Activated CD4-positive, alpha-beta T cell treated with anti-CD3 and anti-CD28 coated beads for 4 hours (primary cell): Measurements from ENCODE around the gene PRSS2.
"Not testable (repeated sequence)": the region's sequence is repeated elsewhere in the genome, so short reads cannot be mapped to it uniquely, and the experiment has no call there.

ENCODE experiments used
- DNase-seq, 2 donors: peaks; one replicate each; pipeline ENCODE4 v3.0.0-alpha.2; 2020

Gene PRSS2

DNA sequence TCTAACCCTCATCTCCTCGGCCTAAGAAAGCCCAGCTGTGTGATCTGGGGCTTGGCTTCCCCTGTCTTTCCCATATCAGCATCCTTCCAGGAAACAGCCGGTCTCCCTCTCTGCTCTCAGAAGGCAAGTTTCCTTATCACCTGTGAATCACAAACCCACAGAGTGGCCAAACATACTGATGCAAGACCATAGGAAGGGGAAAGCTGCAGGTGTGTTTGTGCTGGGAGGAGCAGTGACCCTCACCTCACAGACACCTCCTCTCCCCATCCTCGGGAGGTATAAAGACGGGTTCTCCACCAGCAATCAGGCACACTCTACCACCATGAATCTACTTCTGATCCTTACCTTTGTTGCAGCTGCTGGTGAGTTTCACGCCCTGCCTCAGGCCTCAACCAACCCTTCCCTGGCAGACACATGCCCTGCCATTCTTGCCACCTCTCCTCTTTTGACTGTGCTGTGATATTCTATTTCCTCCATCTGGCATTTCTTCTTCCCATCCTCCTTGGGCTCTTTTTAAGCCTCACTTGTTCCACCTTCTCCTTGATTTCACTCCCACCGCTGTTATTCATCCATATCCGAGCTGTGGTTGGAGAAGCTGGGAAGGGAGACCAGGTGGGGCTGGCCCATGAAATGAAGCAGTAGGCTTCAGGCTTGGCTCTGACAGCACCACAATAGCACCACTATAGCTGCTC is at the start of gene PRSS2:
TSS of gene PRSS2 (plus strand) at position 310 of the 692 bp plus-strand sequence. CDS start at position 323, 13 bp downstream.
- no peak for DNase-seq

DNA sequence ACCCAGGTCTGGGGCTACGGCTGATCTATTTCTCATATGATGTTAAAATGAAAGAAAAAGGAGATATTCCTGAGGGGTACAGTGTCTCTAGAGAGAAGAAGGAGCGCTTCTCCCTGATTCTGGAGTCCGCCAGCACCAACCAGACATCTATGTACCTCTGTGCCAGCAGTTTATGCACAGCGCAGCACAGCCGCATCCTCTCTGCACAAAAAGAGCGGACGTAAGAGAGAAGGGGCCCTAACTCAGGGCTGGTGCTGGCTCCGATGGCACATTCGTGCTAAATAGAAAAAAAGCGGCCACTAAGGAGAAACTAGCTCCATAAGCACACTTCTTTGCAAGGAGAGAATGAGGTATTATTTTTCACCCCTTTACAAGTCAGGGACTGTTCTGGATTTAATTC is 49.8 kb upstream of the PRSS2 start:
- DNase-seq, result no peak

DNA sequence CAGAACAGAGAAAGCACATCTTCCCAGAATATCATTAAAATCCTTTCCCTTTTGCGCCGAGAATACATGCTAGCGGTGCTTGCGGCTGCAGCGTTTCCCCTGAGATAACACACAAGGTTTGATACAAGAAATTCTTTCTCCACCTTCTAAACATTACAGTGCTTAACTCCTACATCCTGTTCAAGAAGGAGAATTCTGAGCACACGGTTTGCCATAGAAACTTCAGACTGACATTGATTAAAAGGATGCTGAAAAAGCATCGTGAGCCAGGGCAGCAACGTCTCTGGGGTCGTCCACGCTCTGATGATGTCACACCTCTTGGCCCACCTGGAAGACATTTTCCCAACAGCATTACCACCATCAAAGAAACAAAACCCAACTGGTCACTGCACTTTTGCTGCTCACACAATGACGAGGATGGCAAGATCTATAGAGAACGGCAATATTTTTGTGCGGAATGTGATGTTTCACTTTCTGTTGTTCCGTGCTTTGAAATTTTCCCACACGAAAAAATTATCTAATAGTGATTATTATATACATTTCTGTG is 48.4 kb upstream of the PRSS2 start:
- DNase-seq, result no peak

DNA sequence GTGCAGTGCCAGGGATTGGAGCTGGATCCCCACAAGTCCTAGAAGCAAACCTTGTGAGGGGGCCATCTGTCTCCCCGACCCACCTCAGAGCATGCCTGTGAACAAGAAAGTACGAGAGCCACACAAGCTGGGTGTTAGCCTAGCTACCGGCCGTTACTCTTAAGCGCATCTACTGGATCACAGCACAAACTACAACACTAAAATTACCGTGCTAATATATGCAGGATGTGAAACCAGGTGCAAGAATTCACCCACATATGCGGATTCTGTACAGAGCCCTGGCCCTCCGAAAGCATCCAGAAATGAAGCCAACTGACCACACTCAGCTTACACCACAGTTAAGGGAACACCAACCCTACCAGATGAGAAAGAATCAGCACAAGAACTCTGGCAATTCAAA is 37.5 kb upstream of the PRSS2 start:
- DNase-seq, result no peak

DNA sequence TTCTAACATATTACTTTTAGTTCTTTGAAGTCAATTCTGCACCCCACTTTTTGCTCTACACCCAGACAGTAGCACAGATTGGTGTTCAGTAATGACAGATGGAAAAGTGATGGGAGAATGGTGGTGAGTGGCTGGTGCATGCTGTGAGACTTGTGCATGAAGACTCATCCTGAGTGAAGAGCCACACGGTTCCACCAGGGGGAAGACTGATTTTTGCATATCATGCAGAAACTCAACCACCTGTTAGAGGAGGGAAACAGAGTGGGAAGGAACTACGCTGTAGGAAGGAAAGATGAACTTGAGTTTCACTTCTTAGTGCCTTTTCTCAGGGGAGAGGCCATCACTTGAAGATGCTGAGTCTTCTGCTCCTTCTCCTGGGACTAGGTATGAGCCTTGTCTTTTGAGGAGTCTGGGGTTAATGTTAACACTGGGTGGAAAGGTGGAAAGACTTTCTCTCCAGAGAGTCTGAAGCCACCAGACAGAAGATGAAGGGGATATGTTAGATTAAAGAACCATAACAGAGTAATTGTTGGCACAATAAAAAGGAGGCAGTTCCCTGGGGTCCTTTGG is 30.8 kb upstream of the PRSS2 start:
- no peak for DNase-seq

DNA sequence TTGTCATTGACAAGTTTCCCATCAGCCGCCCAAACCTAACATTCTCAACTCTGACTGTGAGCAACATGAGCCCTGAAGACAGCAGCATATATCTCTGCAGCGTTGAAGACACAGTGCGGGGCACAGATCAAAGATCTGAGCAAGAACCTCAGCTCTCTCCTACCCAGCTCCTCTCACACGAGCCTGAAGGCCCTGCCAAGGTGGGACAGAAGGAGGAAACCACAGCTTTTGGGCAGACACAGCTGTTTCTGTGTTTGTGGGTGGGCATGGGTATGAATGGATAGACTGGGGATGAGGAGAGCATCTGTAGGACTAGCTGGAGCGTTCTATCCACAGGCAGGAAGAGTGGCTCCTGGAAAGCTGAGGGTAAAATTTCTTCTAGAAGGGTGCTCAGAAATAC is 30.0 kb upstream of the PRSS2 start:
- no peak for DNase-seq

DNA sequence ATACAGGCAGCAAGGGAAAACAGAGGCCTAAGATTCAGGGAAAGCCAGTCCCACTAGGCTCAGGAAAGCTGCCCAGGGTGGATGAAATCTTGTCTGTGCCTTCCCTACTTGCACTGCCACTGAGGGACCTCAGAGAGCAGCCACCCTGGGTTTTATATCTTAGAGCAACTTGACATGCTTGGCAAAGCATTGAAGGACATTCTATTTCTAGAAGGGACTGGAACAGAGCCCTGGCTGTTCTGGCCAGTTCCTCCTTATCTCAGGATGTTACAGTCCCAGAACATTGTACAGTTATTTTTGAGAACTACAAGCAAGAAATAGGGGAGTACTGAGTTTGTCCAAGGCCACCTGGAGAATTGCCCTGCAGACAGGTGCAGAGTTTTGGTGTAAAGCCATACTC is 28.8 kb upstream of the PRSS2 start:
- not testable (repeated sequence) for DNase-seq

DNA sequence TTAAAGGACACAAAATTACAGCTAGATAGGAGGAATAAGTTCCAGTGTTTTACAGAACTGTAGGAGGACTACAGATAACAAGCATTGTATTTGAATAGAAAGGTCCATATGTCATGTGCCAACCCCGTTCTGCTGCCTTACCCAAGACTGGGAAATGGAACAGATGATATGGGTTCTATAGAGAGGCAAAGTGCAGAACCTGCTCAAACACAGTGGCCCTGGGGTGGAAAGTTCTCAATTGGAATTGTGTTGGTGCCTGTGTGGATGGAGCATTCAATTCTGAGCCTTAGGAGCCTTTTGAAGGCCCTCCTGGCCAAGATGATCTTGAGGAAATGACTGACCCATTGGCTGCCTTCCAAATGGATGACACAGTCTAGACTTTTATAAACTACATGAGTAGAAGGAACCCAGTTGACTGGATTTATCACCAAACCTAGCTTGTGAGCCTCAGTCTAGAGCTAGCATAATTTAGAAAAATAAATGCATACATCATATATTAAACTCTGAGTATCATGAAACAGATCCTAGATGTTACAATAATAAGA is 25.6 kb upstream of the PRSS2 start:
- no peak for DNase-seq

DNA sequence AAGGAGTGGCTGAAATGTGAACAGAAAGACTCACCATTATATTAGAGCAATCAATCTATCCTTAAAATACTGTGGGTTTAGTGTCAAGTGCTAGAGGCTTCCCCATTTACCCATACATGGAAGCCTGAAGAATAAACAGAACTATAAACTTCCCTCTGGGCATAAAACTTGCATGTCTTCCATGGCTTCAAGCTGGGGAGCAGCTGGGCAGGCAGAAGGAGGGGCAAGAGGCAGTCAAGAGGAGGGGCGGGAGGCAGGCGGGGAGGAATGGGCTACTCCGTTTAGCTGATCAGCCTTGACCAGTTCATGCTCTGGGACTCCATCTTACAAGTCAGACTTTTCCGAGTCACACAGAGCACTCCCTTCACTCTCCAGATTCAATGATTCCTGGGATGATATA is 25.0 kb upstream of the PRSS2 start:
- DNase-seq, result no peak

DNA sequence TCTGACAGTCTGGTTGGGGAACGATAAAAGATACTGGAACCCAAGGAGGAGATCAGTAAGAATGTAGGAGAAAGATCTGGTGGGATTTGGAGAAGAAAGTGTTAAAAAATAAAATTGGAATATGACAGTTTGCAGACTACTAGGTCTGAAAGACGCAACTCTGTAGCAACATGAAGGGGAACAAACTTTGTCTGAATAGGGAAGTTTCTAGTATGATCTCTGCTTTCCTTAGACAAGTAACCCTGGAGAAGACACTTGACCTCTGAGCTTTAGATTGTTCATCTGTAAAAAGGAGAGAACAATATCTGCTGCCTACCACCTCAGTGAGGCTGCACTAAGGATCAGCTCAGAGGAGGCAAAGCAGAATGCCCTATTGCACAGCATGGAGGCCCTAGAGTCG is 24.5 kb upstream of the PRSS2 start:
- no peak for DNase-seq

DNA sequence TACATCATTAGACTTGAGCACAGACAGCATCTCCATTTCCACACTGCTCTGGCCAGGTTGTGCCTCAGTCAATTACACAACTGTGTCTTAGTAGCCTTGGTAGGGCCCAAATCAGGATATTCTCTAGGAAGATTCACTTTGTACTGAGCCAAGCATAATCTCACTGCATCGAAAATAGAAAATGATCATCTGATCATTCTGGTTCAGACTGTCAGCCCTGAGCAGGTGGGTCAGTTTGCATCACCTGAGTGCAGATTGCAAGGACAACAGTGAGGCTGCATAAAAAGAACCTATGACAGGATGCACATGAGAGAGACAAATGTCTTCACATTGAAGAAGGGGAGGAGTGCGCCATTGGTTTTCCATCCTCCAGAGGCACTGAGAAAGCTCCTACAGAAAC is 22.4 kb upstream of the PRSS2 start:
- not testable (repeated sequence) for DNase-seq

DNA sequence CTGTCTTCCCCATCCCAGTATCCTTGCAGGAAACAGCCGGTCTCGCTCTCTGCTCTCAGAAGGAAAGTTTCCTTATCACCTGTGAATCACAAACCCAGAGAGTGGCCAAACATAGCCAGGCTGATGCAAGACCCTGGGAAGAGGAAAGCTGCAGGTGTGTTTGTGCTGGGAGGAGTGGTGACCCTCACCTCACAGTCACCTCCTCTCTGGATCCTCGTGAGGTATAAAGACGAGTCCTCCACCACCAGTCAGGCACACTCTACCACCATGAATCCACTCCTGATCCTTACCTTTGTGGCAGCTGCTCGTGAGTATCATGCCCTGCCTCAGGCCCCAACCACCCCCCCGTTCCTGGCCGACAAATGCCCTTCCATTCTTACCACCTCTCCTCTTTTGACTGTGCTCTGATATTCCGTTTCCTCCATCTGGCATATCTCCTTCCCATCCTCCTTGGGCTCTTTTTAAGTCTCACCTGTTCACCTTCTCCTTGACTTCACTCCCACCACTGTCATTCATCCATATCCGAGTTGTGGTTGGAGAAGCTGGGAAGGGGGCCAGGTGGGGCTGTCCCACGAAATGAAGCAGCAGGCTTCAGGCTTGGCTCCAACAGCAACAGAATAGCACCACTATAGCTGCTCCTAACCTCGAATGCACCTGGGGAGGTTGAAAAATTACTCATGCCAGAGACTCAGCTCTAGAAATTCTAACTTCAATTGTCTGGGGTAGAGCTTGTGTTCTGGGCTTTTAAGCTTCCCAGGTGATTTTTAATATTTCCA is 21.4 kb upstream of the PRSS2 start, which contains the start of gene PRSS1:
TSS of gene PRSS1 (plus strand) at position 255 of the 776 bp plus-strand sequence. CDS start at position 268, 13 bp downstream.
- DNase-seq, result no peak

DNA sequence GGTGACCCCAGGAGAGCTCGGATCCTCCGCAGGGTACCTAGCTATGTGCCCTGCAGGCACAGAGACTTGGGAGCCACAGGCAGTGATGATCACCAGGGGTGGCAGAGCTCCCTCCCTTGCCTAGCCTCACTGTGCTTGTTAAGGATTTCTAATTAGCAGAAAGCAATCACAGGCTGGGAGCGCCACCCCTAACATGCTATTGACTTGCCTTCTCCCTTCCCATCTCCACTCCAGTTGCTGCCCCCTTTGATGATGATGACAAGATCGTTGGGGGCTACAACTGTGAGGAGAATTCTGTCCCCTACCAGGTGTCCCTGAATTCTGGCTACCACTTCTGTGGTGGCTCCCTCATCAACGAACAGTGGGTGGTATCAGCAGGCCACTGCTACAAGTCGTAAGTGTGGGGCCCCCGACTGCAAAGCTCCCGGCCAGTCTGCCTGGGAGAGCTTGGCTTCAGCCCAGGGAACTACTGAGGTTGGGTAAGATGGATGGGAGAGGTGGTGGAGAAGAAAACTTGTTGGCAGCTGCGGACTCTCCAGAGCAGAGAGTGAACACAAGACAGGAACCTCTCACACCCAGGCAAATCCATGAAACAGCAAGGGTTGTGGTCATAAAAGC is 20.3 kb upstream of the PRSS2 start:
- DNase-seq, result no peak

DNA sequence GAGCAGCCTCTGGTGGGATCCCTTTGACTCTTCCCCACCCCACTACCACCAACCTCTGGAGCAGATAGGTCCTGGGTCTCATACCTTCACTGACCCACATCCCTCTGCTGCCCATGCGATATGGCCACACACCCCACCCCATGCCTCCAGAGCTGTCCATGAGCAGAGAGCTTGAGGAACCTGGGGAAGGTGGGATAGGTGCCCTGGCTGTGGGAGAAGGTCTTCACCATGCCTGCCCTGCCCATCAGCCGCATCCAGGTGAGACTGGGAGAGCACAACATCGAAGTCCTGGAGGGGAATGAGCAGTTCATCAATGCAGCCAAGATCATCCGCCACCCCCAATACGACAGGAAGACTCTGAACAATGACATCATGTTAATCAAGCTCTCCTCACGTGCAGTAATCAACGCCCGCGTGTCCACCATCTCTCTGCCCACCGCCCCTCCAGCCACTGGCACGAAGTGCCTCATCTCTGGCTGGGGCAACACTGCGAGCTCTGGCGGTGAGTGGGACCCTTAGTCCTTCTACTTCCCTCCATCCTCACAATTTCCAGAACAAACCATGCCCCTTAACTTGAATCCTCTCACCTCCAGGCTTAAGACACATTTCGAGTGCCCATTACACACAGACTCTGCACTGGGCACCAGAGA is 19.1 kb upstream of the PRSS2 start:
- DNase-seq, result not testable (repeated sequence)

DNA sequence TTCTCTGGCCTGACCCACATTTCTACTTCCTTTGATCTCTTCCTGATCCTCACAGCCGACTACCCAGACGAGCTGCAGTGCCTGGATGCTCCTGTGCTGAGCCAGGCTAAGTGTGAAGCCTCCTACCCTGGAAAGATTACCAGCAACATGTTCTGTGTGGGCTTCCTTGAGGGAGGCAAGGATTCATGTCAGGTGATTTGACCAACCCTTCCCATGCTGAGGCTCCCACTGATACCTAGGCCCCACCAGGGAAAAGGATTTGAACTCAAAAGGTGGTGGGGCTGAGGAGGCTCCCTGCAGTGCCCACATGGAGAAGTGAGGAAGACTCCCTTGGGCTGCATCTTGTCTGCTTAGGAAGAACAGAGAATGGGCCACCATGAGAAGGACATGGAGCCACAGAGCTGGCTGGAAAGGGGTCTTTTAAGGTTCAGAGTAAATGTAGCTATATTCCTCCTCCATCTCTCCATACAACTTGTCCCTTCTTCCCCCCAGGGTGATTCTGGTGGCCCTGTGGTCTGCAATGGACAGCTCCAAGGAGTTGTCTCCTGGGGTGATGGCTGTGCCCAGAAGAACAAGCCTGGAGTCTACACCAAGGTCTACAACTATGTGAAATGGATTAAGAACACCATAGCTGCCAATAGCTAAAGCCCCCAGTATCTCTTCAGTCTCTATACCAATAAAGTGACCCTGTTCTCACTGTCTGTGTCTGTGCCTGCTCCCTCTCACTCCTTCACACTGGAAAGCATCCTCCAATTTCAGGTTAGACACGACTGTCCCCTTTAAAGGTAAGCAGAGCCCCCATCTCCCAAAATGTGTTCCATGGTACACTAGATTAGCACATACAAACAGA is 18.2 kb upstream of the PRSS2 start:
- DNase-seq, result no peak

DNA sequence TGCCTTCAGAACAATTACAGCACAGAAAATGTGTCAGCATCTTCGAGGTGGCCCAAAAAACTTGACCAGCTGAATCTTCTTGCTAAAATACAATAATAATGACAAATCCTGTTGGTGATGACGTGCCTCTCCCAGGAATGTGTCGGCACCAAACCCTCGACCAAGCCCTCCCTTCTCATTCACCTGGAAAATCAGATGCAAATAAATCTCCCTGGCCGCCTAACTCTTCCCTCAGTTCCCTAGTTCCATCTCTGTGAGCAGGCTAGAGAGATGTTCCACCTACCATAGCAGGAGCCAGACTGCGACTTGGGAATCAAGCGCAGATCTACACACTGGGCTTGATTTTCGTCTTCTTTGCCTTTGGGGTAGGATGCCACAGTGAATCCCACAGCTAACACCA is 17.4 kb upstream of the PRSS2 start:
- no peak for DNase-seq

DNA sequence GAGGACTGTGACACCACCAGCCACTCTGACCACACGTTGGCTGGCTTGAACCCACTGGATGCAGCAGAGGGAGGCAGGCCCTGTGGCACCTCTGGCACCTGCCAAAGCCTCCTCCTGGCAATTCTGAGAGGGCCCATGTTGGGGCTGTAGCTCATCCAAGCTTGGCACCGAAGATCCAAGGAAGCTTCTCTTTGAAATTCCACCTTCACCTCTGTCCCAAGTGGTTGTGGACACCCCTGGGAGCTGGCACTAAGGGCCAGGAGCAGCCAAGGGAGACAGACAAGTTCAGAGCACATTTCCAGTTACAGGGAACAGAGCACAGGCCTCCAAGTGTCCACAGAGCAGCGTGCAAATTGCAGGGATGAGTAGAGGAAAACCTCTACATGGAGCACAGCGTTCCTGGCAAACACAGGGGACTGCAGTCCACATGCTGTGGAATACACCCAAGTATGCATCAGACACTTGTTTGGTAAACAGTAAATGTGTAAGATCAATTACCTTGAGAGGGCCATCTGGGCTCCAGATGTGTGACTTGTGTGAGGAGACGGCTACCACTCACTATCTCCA is 16.8 kb upstream of the PRSS2 start:
- DNase-seq, result not testable (repeated sequence)

DNA sequence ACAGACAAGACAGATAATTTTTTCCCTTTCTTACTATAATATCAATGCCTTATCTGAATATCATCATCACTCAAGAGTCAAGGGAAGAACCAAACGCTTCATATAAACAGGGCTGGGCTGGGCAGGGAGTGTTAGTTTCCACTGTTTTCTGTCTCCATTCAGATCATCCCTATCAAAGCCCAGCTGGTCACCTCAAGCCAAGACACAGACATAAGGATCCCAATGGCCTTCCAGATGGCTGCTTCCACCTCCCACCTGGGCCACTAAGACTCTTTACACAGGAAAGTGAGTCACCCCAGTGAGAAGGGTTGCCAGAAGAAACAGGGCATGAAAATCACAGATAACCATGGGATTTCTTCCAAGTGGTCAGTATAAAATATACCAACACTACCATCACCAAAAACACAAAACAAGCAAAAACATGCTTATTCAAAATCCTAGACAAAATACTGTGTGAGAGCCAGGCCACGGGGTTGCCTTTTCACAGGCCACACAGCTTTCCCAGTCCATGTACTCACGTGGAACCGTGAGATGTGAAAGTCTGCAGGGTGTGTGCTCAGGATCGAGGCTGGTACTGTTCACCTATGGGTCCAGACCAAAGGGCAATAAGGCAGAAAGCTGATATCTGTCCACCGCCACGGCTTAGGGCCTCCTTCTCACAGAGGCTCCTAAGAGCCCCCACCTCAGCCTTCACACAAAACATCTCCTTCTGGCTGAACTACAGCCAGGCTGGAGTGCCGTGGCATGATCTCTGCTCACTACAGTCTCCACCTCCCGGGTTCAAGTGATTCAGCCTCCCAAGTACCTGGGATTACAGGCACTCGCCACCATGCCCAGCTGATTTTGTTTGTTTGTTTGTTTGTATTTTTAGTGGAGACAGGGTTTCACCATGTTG is 15.8 kb upstream of the PRSS2 start:
- DNase-seq, result no peak

DNA sequence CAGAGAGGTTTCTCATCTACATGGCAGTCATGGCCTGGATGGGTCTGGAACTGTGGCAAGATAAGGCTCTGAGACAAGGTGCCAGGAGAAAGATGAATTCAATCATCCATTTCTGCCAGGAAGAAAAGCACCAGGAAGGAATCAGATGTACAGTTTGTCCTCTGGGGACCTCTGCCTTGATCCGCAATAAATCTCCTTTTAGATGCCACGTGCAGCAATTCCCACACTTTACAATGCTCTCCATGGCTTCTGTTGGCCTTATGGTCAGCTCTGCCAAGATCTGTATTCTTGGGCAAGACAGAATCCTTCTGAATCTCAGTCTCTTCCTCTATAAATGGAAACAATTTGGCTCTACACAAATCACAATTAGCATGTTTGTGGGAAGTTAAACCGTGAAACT is 12.5 kb upstream of the PRSS2 start:
- not testable (repeated sequence) for DNase-seq

DNA sequence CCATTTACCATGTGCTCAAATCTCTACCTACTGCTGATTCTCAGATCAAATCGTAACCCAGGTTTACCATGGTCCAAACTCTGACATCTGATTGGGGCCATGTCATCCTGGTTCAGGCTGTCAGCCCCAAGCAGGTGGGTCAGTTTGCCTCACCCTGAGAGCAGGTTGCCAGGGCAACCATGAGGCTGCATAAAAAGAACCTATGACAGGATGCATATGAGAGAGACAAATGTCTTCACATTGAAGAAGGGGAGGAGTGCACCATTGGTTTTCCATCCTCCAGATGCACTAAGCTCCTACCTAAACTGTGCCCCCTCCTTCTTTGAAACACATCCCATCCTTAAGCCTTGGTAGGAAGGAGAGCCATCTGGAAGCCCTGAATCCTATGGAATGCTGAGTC is 11.3 kb upstream of the PRSS2 start:
- no peak for DNase-seq
